Progenitor cell of endocrine pancreas (in vitro differentiated cells): ENCODE results near the gene UST. TPM values are rescaled to one million over a fixed set of nuclear protein-coding genes. Genes with fewer than 3 reads are reported as not detected.

Source experiments
- DNase-seq: peaks from one replicate; pipeline ENCODE4 v3.0.0; 2021; ENCODE audit warnings: low spot score; ENCODE audit not compliant: unreplicated experiment
- H3K27ac Mint-ChIP-seq: 2 replicates; pipeline ENCODE4 v1.8.0; 2021; ENCODE audit warnings: mild to moderate bottlenecking, moderate library complexity, mixed read lengths
- H3K27me3 Mint-ChIP-seq: 2 replicates; pipeline ENCODE4 v1.8.0; 2021; ENCODE audit warnings: mixed read lengths
- H3K36me3 Mint-ChIP-seq: 2 replicates; pipeline ENCODE4 v1.8.0; 2022; ENCODE audit warnings: mixed read lengths; ENCODE audit not compliant: insufficient read depth
- H3K4me1 Mint-ChIP-seq: 2 replicates; pipeline ENCODE4 v1.8.0; 2021; ENCODE audit warnings: low read depth, mixed read lengths
- H3K4me3 Mint-ChIP-seq: 2 replicates; pipeline ENCODE4 v1.8.0; 2021; ENCODE audit warnings: low read depth, mild to moderate bottlenecking, moderate library complexity, mixed read lengths
- H3K9me3 Mint-ChIP-seq: 2 replicates; pipeline ENCODE4 v1.8.0; 2021; ENCODE audit warnings: low read depth, mixed read lengths
- total RNA-seq: library from RNA; stranded (reverse); gene quantifications from 2 replicates; pipeline ENCODE4 v1.2.1, GENCODE V29; 2021
- TF ChIP-seq, protein P1 (sequence below): fragments of 200-600 bp; sonication (generic); IDR thresholded peaks from one replicate; pipeline ENCODE4 v1.5.0; 2021; ENCODE audit warnings: antibody characterized with exemption, mild to moderate bottlenecking; ENCODE audit not compliant: unreplicated experiment

Gene UST
- total RNA-seq, 1 donor from 2014 or later, result 2.9 TPM

GRCh38 chr6:148720897-148721296 lies 25.9 kb upstream of the UST start:
- H3K36me3 Mint-ChIP-seq, result peaks cover 3% of the 10 kb centered on the region
- no peaks in the 10 kb centered on the region for H3K4me1 Mint-ChIP-seq
- TF ChIP-seq, protein P1, sequence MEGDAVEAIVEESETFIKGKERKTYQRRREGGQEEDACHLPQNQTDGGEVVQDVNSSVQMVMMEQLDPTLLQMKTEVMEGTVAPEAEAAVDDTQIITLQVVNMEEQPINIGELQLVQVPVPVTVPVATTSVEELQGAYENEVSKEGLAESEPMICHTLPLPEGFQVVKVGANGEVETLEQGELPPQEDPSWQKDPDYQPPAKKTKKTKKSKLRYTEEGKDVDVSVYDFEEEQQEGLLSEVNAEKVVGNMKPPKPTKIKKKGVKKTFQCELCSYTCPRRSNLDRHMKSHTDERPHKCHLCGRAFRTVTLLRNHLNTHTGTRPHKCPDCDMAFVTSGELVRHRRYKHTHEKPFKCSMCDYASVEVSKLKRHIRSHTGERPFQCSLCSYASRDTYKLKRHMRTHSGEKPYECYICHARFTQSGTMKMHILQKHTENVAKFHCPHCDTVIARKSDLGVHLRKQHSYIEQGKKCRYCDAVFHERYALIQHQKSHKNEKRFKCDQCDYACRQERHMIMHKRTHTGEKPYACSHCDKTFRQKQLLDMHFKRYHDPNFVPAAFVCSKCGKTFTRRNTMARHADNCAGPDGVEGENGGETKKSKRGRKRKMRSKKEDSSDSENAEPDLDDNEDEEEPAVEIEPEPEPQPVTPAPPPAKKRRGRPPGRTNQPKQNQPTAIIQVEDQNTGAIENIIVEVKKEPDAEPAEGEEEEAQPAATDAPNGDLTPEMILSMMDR, result no peak
- H3K4me3 Mint-ChIP-seq, result no peak overlapping the region
- DNase-seq, result no peak
- peaks cover 6% of the 10 kb centered on the region for H3K27me3 Mint-ChIP-seq
- peaks cover 6% of the 10 kb centered on the region for H3K9me3 Mint-ChIP-seq
- no peak overlapping the region for H3K27ac Mint-ChIP-seq

- Mint-ChIP-seq H3K27me3 (peaks cover 6% of the 10 kb centered on the region), H3K27ac (no peak overlapping the region), H3K4me1 (no peaks in the 10 kb centered on the region), H3K36me3 (peaks cover 4% of the 10 kb centered on the region), H3K4me3 (no peak overlapping the region), H3K9me3 (peaks cover 15% of the 10 kb centered on the region)
- DNase-seq, result no peak
- TF ChIP-seq, protein P1, result no peak
These were observed 23.3 kb upstream of the UST start for GRCh38 chr6:148723484-148723883.

DNA sequence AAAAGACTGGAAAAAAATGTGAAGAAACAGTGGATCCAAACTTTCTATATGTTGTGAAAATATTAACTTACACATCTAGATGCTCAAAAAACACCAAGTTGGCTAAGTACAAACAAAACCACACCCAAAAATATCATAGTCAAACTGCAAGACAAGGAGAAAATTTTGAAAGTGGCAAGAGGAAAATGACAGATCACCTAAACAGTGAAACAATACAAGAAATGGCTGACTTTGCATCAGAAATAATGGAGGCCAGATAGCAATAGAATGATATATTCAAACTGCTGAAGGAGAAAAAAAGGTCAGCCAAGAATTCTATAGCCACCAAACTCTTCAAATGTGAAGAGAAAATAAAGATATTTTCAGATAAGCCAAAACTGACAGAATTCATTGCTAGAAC lies 22.4 kb upstream of the UST start:
- H3K27me3 Mint-ChIP-seq, result peaks cover 6% of the 10 kb centered on the region
- peaks cover 15% of the 10 kb centered on the region for H3K9me3 Mint-ChIP-seq
- H3K4me1 Mint-ChIP-seq, result no peaks in the 10 kb centered on the region
- TF ChIP-seq, protein P1, result no peak
- H3K36me3 Mint-ChIP-seq, result peaks cover 4% of the 10 kb centered on the region
- DNase-seq, result no peak
- no peak overlapping the region for H3K27ac Mint-ChIP-seq
- no peak overlapping the region for H3K4me3 Mint-ChIP-seq

GRCh38 chr6:148727104-148727503 lies 19.7 kb upstream of the UST start:
- H3K9me3 Mint-ChIP-seq, result peaks cover 15% of the 10 kb centered on the region
- TF ChIP-seq, protein P1, result no peak
- H3K4me3 Mint-ChIP-seq, result no peak overlapping the region
- no peak for DNase-seq
- peaks cover 4% of the 10 kb centered on the region for H3K27me3 Mint-ChIP-seq
- H3K4me1 Mint-ChIP-seq, result no peaks in the 10 kb centered on the region
- H3K27ac Mint-ChIP-seq, result no peak overlapping the region
- peaks cover 4% of the 10 kb centered on the region for H3K36me3 Mint-ChIP-seq

DNA sequence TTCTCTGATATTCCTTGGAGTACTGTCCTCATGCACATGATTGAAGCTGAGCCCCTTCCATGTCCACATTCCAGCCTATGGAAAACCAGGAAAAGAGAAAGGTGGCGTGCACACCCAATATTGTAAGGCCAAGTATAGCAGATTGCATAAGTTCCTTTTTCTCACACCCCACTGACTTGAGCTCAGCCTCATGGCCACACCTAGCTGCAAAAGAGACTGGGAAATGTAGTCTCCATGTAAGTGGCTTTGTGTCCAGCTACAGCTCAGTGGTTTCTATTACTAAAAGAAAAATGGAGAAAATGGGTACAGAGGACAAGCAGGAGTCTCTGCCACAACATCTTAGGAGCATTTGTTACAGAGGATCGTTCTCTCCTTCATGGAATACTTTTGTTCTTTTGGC lies 10.8 kb upstream of the UST start:
- Mint-ChIP-seq H3K4me3 (no peak overlapping the region), H3K27me3 (peaks cover 4% of the 10 kb centered on the region), H3K36me3 (no peaks in the 10 kb centered on the region), H3K9me3 (no peaks in the 10 kb centered on the region), H3K27ac (no peak overlapping the region), H3K4me1 (no peaks in the 10 kb centered on the region)
- no peak for DNase-seq
- TF ChIP-seq, protein P1, result no peak
